HepG2 (cell line): ENCODE data around the gene APOC1.

Experiments
- ESRRA ChIP-seq: sonication (generic); formaldehyde crosslinking; IDR thresholded peaks from 2 replicates; pipeline ENCODE4 v1.5.1; 2020; ENCODE audit warnings: mild to moderate bottlenecking, low read depth, missing genetic modification reagents
- ETV5 ChIP-seq: IDR thresholded peaks from 2 replicates; pipeline ENCODE4 v1.6.1; 2018; ENCODE audit warnings: missing biosample characterization, missing genetic modification reagents, inconsistent platforms, borderline replicate concordance
- GABPA ChIP-seq, 2 experiments: IDR thresholded peaks; 2 replicates each; pipeline ENCODE4 v1.6.1; 2011 to 2016; ENCODE audit warnings: low read depth in 2 of 2, low read length in 1 of 2, missing biosample characterization in 1 of 2, missing genetic modification characterization in 1 of 2
- POLR2A ChIP-seq, 2 experiments: IDR thresholded peaks; 2 replicates each; pipeline ENCODE4 v1.6.1; 2011; ENCODE audit warnings: low read depth in 2 of 2, low read length in 2 of 2, mild to moderate bottlenecking in 1 of 2, moderate library complexity in 1 of 2; ENCODE audit not compliant: insufficient read depth in 1 of 2
- TCF7L2 ChIP-seq: IDR thresholded peaks from 2 replicates; pipeline ENCODE4 v1.6.1; 2011; ENCODE audit warnings: mild to moderate bottlenecking, low read depth, low read length, moderate library complexity
- ZNF598 ChIP-seq: sonication (generic); formaldehyde crosslinking; IDR thresholded peaks from 2 replicates; pipeline ENCODE4 v1.5.1; 2020; ENCODE audit warnings: mild to moderate bottlenecking, missing genetic modification reagents, borderline replicate concordance
- TF ChIP-seq, protein P1 (sequence below): sonication (generic); formaldehyde crosslinking; conservative IDR thresholded peaks from 2 replicates; pipeline ENCODE4 v1.4.0; 2020; ENCODE audit warnings: missing genetic modification reagents
- TF ChIP-seq, protein P2 (sequence below): sonication (generic); formaldehyde crosslinking; conservative IDR thresholded peaks from 2 replicates; pipeline ENCODE4 v1.8.0; 2022; ENCODE audit warnings: mild to moderate bottlenecking, moderate library complexity, missing genetic modification reagents
- TF ChIP-seq, protein P3 (sequence below): sonication (generic); formaldehyde crosslinking; IDR thresholded peaks from 2 replicates; pipeline ENCODE4 v1.8.1; 2022; ENCODE audit warnings: mild to moderate bottlenecking, missing genetic modification reagents
- TF ChIP-seq, protein P4 (sequence below): sonication (generic); formaldehyde crosslinking; IDR thresholded peaks from 2 replicates; pipeline ENCODE4 v1.5.0; 2020; ENCODE audit warnings: missing genetic modification reagents
- TF ChIP-seq, protein P5 (sequence below): sonication (generic); formaldehyde crosslinking; IDR thresholded peaks from 2 replicates; pipeline ENCODE4 v1.4.0; 2020; ENCODE audit warnings: missing genetic modification reagents, borderline replicate concordance

DNA sequence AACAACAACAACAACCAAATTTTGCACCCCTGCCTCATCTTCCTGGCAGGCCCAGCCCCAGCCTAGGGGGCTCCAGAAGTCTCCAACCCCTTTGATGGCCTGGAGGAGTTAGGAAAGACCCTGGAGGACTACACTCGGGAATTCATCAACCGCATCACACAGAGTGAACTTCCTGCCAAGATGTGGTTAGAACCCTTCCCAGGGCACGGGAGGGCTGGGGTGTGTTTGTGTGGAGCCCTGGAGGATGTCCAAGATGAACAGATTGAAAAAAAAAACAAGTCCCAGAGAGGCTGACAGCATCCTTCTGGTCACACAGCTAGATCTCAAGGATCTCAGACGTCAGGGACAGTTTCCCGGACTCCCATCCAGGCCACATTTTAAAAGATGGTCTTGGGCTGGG lies 13.3 kb downstream of the APOC1 start:
- TF ChIP-seq GABPA (IDR thresholded peaks at IDR 0.05; ENCODE audit: low read depth, low read length) = no peak
- no peak for TF ChIP-seq GABPA (CRISPR knock-in tag; IDR thresholded peaks at IDR 0.05; ENCODE audit: low read depth)
- no peak for TF ChIP-seq ZNF598
- TF ChIP-seq, protein P1, sequence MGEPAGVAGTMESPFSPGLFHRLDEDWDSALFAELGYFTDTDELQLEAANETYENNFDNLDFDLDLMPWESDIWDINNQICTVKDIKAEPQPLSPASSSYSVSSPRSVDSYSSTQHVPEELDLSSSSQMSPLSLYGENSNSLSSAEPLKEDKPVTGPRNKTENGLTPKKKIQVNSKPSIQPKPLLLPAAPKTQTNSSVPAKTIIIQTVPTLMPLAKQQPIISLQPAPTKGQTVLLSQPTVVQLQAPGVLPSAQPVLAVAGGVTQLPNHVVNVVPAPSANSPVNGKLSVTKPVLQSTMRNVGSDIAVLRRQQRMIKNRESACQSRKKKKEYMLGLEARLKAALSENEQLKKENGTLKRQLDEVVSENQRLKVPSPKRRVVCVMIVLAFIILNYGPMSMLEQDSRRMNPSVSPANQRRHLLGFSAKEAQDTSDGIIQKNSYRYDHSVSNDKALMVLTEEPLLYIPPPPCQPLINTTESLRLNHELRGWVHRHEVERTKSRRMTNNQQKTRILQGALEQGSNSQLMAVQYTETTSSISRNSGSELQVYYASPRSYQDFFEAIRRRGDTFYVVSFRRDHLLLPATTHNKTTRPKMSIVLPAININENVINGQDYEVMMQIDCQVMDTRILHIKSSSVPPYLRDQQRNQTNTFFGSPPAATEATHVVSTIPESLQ (CRISPR knock-in tag) = no peak
- TF ChIP-seq, protein P2, sequence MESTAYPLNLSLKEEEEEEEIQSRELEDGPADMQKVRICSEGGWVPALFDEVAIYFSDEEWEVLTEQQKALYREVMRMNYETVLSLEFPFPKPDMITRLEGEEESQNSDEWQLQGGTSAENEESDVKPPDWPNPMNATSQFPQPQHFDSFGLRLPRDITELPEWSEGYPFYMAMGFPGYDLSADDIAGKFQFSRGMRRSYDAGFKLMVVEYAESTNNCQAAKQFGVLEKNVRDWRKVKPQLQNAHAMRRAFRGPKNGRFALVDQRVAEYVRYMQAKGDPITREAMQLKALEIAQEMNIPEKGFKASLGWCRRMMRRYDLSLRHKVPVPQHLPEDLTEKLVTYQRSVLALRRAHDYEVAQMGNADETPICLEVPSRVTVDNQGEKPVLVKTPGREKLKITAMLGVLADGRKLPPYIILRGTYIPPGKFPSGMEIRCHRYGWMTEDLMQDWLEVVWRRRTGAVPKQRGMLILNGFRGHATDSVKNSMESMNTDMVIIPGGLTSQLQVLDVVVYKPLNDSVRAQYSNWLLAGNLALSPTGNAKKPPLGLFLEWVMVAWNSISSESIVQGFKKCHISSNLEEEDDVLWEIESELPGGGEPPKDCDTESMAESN (CRISPR knock-in tag) = no peak
- TF ChIP-seq, protein P3, sequence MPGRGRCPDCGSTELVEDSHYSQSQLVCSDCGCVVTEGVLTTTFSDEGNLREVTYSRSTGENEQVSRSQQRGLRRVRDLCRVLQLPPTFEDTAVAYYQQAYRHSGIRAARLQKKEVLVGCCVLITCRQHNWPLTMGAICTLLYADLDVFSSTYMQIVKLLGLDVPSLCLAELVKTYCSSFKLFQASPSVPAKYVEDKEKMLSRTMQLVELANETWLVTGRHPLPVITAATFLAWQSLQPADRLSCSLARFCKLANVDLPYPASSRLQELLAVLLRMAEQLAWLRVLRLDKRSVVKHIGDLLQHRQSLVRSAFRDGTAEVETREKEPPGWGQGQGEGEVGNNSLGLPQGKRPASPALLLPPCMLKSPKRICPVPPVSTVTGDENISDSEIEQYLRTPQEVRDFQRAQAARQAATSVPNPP (CRISPR knock-in tag) = no peak
- no peak for TF ChIP-seq TCF7L2
- TF ChIP-seq, protein P4, sequence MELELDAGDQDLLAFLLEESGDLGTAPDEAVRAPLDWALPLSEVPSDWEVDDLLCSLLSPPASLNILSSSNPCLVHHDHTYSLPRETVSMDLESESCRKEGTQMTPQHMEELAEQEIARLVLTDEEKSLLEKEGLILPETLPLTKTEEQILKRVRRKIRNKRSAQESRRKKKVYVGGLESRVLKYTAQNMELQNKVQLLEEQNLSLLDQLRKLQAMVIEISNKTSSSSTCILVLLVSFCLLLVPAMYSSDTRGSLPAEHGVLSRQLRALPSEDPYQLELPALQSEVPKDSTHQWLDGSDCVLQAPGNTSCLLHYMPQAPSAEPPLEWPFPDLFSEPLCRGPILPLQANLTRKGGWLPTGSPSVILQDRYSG = no peak
- no peak for TF ChIP-seq POLR2A (IDR thresholded peaks at IDR 0.05; ENCODE audit: insufficient read depth in 1 of 2, low read depth in 2 of 2, low read length in 2 of 2)
- TF ChIP-seq, protein P5, sequence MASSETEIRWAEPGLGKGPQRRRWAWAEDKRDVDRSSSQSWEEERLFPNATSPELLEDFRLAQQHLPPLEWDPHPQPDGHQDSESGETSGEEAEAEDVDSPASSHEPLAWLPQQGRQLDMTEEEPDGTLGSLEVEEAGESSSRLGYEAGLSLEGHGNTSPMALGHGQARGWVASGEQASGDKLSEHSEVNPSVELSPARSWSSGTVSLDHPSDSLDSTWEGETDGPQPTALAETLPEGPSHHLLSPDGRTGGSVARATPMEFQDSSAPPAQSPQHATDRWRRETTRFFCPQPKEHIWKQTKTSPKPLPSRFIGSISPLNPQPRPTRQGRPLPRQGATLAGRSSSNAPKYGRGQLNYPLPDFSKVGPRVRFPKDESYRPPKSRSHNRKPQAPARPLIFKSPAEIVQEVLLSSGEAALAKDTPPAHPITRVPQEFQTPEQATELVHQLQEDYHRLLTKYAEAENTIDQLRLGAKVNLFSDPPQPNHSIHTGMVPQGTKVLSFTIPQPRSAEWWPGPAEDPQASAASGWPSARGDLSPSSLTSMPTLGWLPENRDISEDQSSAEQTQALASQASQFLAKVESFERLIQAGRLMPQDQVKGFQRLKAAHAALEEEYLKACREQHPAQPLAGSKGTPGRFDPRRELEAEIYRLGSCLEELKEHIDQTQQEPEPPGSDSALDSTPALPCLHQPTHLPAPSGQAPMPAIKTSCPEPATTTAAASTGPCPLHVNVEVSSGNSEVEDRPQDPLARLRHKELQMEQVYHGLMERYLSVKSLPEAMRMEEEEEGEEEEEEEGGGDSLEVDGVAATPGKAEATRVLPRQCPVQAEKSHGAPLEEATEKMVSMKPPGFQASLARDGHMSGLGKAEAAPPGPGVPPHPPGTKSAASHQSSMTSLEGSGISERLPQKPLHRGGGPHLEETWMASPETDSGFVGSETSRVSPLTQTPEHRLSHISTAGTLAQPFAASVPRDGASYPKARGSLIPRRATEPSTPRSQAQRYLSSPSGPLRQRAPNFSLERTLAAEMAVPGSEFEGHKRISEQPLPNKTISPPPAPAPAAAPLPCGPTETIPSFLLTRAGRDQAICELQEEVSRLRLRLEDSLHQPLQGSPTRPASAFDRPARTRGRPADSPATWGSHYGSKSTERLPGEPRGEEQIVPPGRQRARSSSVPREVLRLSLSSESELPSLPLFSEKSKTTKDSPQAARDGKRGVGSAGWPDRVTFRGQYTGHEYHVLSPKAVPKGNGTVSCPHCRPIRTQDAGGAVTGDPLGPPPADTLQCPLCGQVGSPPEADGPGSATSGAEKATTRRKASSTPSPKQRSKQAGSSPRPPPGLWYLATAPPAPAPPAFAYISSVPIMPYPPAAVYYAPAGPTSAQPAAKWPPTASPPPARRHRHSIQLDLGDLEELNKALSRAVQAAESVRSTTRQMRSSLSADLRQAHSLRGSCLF (CRISPR knock-in tag) = no peak
- no peak for TF ChIP-seq ESRRA (CRISPR knock-in tag)
- TF ChIP-seq ETV5 (CRISPR knock-in tag) = no peak
